IMR-90 (cell line): ENCODE measurements around the gene ROR2. TPM values are rescaled to one million over a fixed set of nuclear protein-coding genes. Genes with fewer than 3 reads are reported as not detected.

Source experiments
- ATAC-seq: fragments of 200-7000 bp; cut with Tn5 transposase; 2 replicates; pipeline ENCODE4 v1.9.1; 2020; ENCODE audit warnings: low read depth, mild to moderate bottlenecking, moderate library complexity
- BruUV-seq: library from RNA; stranded (reverse); fragments of 400-500 nt; replicated peaks from 2 replicates; lab custom pipeline; 2021; lab: Mats Ljungman, UMichigan
- CTCF ChIA-PET: fragments of 300-600 bp; formaldehyde crosslinking; extraction: SDS; loops from one replicate; lab custom pipeline; 2021; ENCODE audit warnings: antibody characterized with exemption; lab: Yijun Ruan, JAX
- POLR2A ChIA-PET: fragments of 300-600 bp; sonication (Branson Sonifier 250); formaldehyde crosslinking; loops from one replicate; lab custom pipeline; 2022; ENCODE audit warnings: antibody characterized with exemption; ENCODE audit not compliant: unreplicated experiment; lab: Charles Lee
- DNase-seq: peaks from one replicate; pipeline ENCODE4 v3.0.0; 2013
- H2AFZ ChIP-seq: replicated peaks from 2 replicates; pipeline ENCODE3; 2013; ENCODE audit warnings: low read length, mild to moderate bottlenecking; ENCODE audit not compliant: poor library complexity
- H2AK5ac ChIP-seq: 2 replicates; pipeline ENCODE4 v1.6.1; 2013; ENCODE audit warnings: low read depth, low read length, inconsistent platforms
- H2AK9ac ChIP-seq: replicated peaks from 2 replicates; pipeline ENCODE3; 2013; ENCODE audit warnings: mild to moderate bottlenecking, low read depth, low read length, moderate library complexity; ENCODE audit not compliant: poor library complexity
- H2BK120ac ChIP-seq: 2 replicates; pipeline ENCODE4 v1.6.1; 2013; ENCODE audit warnings: low read depth, low read length, inconsistent platforms
- H2BK15ac ChIP-seq: 3 replicates; pipeline ENCODE4 v1.6.1; 2013; ENCODE audit warnings: low read depth, low read length, inconsistent platforms
- H2BK20ac ChIP-seq: 2 replicates; pipeline ENCODE4 v1.6.1; 2013; ENCODE audit warnings: low read depth, mild to moderate bottlenecking, inconsistent platforms, low read length, moderate library complexity
- H2BK5ac ChIP-seq: 2 replicates; pipeline ENCODE4 v1.6.1; 2013; ENCODE audit warnings: mild to moderate bottlenecking, low read depth, low read length, inconsistent platforms; ENCODE audit not compliant: poor library complexity, severe bottlenecking
- H3K14ac ChIP-seq: replicated peaks from 2 replicates; pipeline ENCODE4 v1.6.1; 2013; ENCODE audit warnings: low read depth, low read length, inconsistent platforms
- H3K18ac ChIP-seq: 2 replicates; pipeline ENCODE4 v1.6.1; 2013; ENCODE audit warnings: low read depth, low read length, control low read depth
- H3K23ac ChIP-seq: 2 replicates; pipeline ENCODE4 v1.6.1; 2013; ENCODE audit warnings: low read depth, low read length, inconsistent platforms
- H3K27ac ChIP-seq: 2 replicates; pipeline ENCODE4 v1.5.1; 2013; ENCODE audit warnings: mild to moderate bottlenecking, control low read depth, low read length; ENCODE audit not compliant: insufficient read depth
- H3K27me3 ChIP-seq: 2 replicates; pipeline ENCODE4 v1.6.1; 2013; ENCODE audit warnings: low read length; ENCODE audit not compliant: control insufficient read depth, insufficient read depth
- H3K36me3 ChIP-seq: 2 replicates; pipeline ENCODE4 v1.6.1; 2013; ENCODE audit warnings: low read length, mixed read lengths; ENCODE audit not compliant: control insufficient read depth, insufficient read depth
- H3K4ac ChIP-seq: 2 replicates; pipeline ENCODE4 v1.6.1; 2013; ENCODE audit warnings: low read depth, low read length, inconsistent platforms
- H3K4me1 ChIP-seq: 2 replicates; pipeline ENCODE4 v1.6.1; 2013; ENCODE audit warnings: low read length, mixed read lengths; ENCODE audit not compliant: control insufficient read depth, insufficient read depth
- H3K4me2 ChIP-seq: 2 replicates; pipeline ENCODE4 v1.6.1; 2013; ENCODE audit warnings: low read depth, mild to moderate bottlenecking, control low read depth, low read length, moderate library complexity
- H3K4me3 ChIP-seq: 2 replicates; pipeline ENCODE4 v1.5.1; 2013; ENCODE audit warnings: low read depth, mild to moderate bottlenecking, control low read depth, low read length, moderate library complexity; ENCODE audit not compliant: insufficient read depth
- H3K56ac ChIP-seq: 2 replicates; pipeline ENCODE4 v1.6.1; 2013; ENCODE audit warnings: low read length, inconsistent platforms; ENCODE audit not compliant: insufficient read depth; ENCODE audit errors: extremely low read depth
- H3K79me1 ChIP-seq, 2 experiments: 2 replicates each; pipeline ENCODE4 v1.6.1; 2013; ENCODE audit warnings: low read length in 2 of 2, inconsistent platforms in 1 of 2, low read depth in 1 of 2
- H3K9ac ChIP-seq: 2 replicates; pipeline ENCODE4 v1.6.1; 2013; ENCODE audit warnings: low read depth, low read length, control low read depth
- H3K9me1 ChIP-seq: 2 replicates; pipeline ENCODE4 v1.6.1; 2013; ENCODE audit warnings: low read length, inconsistent platforms; ENCODE audit not compliant: insufficient read depth
- H3K9me3 ChIP-seq: 2 replicates; pipeline ENCODE4 v1.6.1; 2013; ENCODE audit warnings: low read length; ENCODE audit not compliant: control insufficient read depth, insufficient read depth
- H4K20me1 ChIP-seq: 2 replicates; pipeline ENCODE4 v1.6.1; 2013; ENCODE audit warnings: low read length, inconsistent platforms; ENCODE audit not compliant: insufficient read depth
- H4K5ac ChIP-seq: 2 replicates; pipeline ENCODE4 v1.6.1; 2013; ENCODE audit warnings: mild to moderate bottlenecking, low read depth, low read length, control low read depth
- H4K8ac ChIP-seq, 2 experiments: 2 replicates each; pipeline ENCODE4 v1.6.1; 2013; ENCODE audit warnings: low read depth in 2 of 2, low read length in 2 of 2, control low read depth in 1 of 2, inconsistent platforms in 1 of 2
- H4K91ac ChIP-seq: 2 replicates; pipeline ENCODE4 v1.6.1; 2013; ENCODE audit warnings: low read depth, low read length, inconsistent platforms; ENCODE audit not compliant: insufficient read depth
- BHLHE40 ChIP-seq: fragments of 150-350 bp; IDR thresholded peaks from 2 replicates; pipeline ENCODE4 v1.6.1; 2016; ENCODE audit warnings: mild to moderate bottlenecking, low read depth, low read length
- ELK1 ChIP-seq: fragments of 150-350 bp; IDR thresholded peaks from 2 replicates; pipeline ENCODE4 v1.6.1; 2016; ENCODE audit warnings: low read depth, mild to moderate bottlenecking, low read length, moderate library complexity, borderline replicate concordance
- NFE2L2 ChIP-seq: fragments of 150-350 bp; IDR thresholded peaks from 2 replicates; pipeline ENCODE4 v1.6.1; 2016; ENCODE audit warnings: low read depth, mild to moderate bottlenecking, low read length
- RCOR1 ChIP-seq: IDR thresholded peaks from 2 replicates; pipeline ENCODE4 v1.6.1; 2012; ENCODE audit warnings: mild to moderate bottlenecking, low read length, improper control_type of control experiment; ENCODE audit not compliant: insufficient replicate concordance
- USF2 ChIP-seq: fragments of 150-350 bp; IDR thresholded peaks from 2 replicates; pipeline ENCODE4 v1.6.1; 2017; ENCODE audit warnings: mild to moderate bottlenecking, antibody characterized with exemption, low read length, low read depth
- WGBS, 2 experiments: methylation state at CpG; one replicate each; pipeline versions ENCODE4 v1.1.5 to v1.1.7; 2013; ENCODE audit warnings: missing lambda C conversion rate in 2 of 2; ENCODE audit not compliant: insufficient read length in 1 of 2; ENCODE audit errors: extremely low coverage in 2 of 2; 5-methylcytosine and 5-hydroxymethylcytosine counted together
- dilution Hi-C: fragments of 300-500 bp; cut with HindIII; formaldehyde crosslinking; loops from one replicate; pipeline ENCODE4 v1.14.3; 2018; ENCODE audit warnings: low sequenced_read_pairs; ENCODE audit not compliant: unreplicated experiment
- in situ Hi-C: fragments of 300-500 bp; cut with MboI; formaldehyde crosslinking; loops from 3 replicates; pipeline ENCODE4 v1.14.3; 2019; ENCODE audit warnings: low sequenced_read_pairs, inconsistent platforms, mixed read lengths
- intact Hi-C: fragments of 100-400 bp; cut with micrococcal nuclease; formaldehyde crosslinking; loops from 2 replicates; pipeline ENCODE4 v1.10.0; 2022
- polyA plus RNA-seq, 3 experiments: library from polyadenylated mRNA; depleted of rRNA; stranded (reverse); fragments of >200 nt; gene quantifications; 2 replicates each; pipeline ENCODE4 v1.2.3, GENCODE V29; 2012; ENCODE audit warnings: low replicate concordance in 1 of 3
- total RNA-seq: library from RNA; depleted of rRNA; stranded (reverse); fragments of >200 nt; gene quantifications from 2 replicates; pipeline ENCODE4 v1.2.3, GENCODE V29; 2012

ROR2 gene
- total and polyA plus RNA-seq, 2 of the 4 experiments (the other 2 are of a cell fraction), result 2.3 to 4.8 TPM

DNA sequence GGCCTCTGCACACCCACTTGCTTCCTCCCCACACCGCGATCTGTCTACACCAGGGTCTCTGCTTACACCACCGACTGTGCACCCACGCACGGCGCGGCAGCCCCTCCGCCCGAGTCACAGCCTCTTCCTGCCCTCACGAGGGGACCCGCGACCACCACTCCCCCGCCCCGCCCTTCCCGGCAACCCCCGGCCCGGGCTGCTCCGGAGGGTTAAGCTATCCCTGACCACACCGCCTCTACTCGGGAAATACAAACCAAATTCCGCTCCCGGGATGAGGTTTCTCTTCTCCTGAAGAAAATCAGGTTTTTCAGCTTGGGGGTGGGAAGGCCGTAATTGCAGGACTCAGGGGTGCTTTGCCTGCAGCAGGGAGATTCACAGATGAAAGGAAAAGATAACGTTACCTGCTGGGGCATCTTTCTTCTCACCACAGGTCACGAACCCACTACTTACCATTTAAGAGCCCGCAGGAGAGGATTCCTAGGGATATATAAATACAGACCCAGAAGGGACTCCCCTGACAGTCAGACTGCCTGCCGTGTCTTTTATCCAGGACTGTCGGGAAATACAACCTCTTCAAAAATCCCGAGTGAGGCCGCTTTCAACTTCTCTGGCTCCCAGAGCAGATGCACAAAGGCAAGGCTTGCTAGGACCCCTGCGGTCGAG lies 63.5 kb downstream of the ROR2 start:
- DNase-seq, result no peak

More for the DNA sequence above, 63.5 kb downstream of the ROR2 start:
- Histone ChIP-seq H3K23ac (no peak overlapping the region), H3K36me3 (peaks cover 7% of the 10 kb centered on the region; the same call in 1 of the 2 replicates), H3K27ac (peak overlapping the region; percentile 86), H3K4me3 (no peak overlapping the region), H3K4ac (peak overlapping the region; percentile 75), H3K9ac (0 out of 2 replicates have a peak overlapping the region, but pooled peaks have one; percentile 3), H3K4me2 (no peak overlapping the region), H4K8ac (peak overlapping the region; percentile 39 to 77; a peak in 2 of 4 replicates), H4K20me1 (no peaks in the 10 kb centered on the region), H2AK9ac (no peak overlapping the region), H3K79me1 (no peaks in the 10 kb centered on the region), H2BK5ac (peak overlapping the region; percentile 27), H2BK120ac (peak overlapping the region; percentile 43), H3K18ac (peak overlapping the region; percentile 71; the same call in 1 of the 2 replicates), H4K91ac (peak overlapping the region; percentile 23), H3K4me1 (peaks cover 22% of the 10 kb centered on the region; the same call in 1 of the 2 replicates), H4K5ac (peak overlapping the region; percentile 46; the same call in 1 of the 2 replicates), H2BK20ac (peak overlapping the region; percentile 75), H2AK5ac (peak overlapping the region; percentile 67), H3K9me3 (no peaks in the 10 kb centered on the region), H3K56ac (no peak overlapping the region), H3K14ac (peak overlapping the region; percentile 43; the same call in 1 of the 2 replicates), H3K9me1 (peaks cover 3% of the 10 kb centered on the region; the same call in 1 of the 2 replicates), H3K27me3 (no peaks in the 10 kb centered on the region), H2BK15ac (no peak overlapping the region; the same call in 2 of the 3 replicates), H2AFZ (no peak overlapping the region)
- ChIA-PET CTCF (no interaction called here), POLR2A (interaction anchor here (0.6 kb wide), 1 partner anchor 10 kb away, joined by 5 read pairs; no protein-coding TSS in a partner anchor)
- TF ChIP-seq BHLHE40, result no peak
- no peak for TF ChIP-seq NFE2L2
- TF ChIP-seq ELK1, result no peak
- TF ChIP-seq USF2, result no peak
- TF ChIP-seq RCOR1, result no peak
- dilution Hi-C loops, result no loop called here
- no peak for ATAC-seq
- 70% methylated on average over 7 of the region's 32 CpGs; no CpG with 5 or more reads in 1 of the 2 experiments for WGBS, 2 experiments
- in situ Hi-C loops, result no loop called here
- intact Hi-C loops, result no loop called here
- no TSS peak for BruUV-seq
